A549 (cell line): ENCODE measurements around the gene GBA2. TPM values are rescaled to one million over a fixed set of nuclear protein-coding genes. Genes with fewer than 3 reads are reported as not detected.

Source experiments
- ATAC-seq, 2 experiments: fragments of 200-7000 bp in 1 of 2; fragments of >200 bp in 1 of 2; cut with Nextera tagmentation in 1 of 2; cut with Tn5 transposase in 1 of 2; 3 replicates each; pipeline versions ENCODE4 v1.8.0 to v1.9.1; 2018 to 2020; ENCODE audit warnings: mild to moderate bottlenecking in 1 of 2, moderate library complexity in 1 of 2
- CTCF ChIA-PET: fragments of 300-600 bp; sonication (Branson Sonifier 250); formaldehyde crosslinking; extraction: SDS; loops from one replicate; lab custom pipeline; 2021; ENCODE audit warnings: antibody characterized with exemption, inconsistent platforms; lab: Yijun Ruan, JAX
- POLR2A ChIA-PET: fragments of 350-600 bp; formaldehyde crosslinking; extraction: SDS; loops from one replicate; lab custom pipeline; 2021; ENCODE audit warnings: antibody characterized with exemption, inconsistent platforms; lab: Yijun Ruan, JAX
- DNase-seq, 2 experiments: peaks; one replicate each; pipeline versions ENCODE4 v3.0.0 to v3.0.0-alpha.2; 2011 to 2016; ENCODE audit warnings: low read depth in 1 of 2, low spot score in 1 of 2
- FAIRE-seq: peaks from 2 replicates; lab custom pipeline; 2011; peaks lifted over from hg19 to GRCh38; lab: Jason Lieb, UNC
- H3K27ac ChIP-seq, 2 experiments: fragments of >200 bp; sonication (Bioruptor Twin); formaldehyde crosslinking; 3 replicates each; pipeline ENCODE4 v1.5.1; 2016 to 2017
- H3K4me1 ChIP-seq: fragments of >200 bp; sonication (Bioruptor Twin); formaldehyde crosslinking; 3 replicates; pipeline ENCODE4 v1.6.1; 2016
- H3K4me2 ChIP-seq: fragments of >200 bp; sonication (Bioruptor Twin); formaldehyde crosslinking; 3 replicates; pipeline ENCODE4 v1.6.1; 2016
- H3K4me3 ChIP-seq: fragments of >200 bp; sonication (Bioruptor Twin); formaldehyde crosslinking; 3 replicates; pipeline ENCODE4 v1.5.1; 2016
- H3K9me3 ChIP-seq: fragments of >200 bp; sonication (Bioruptor Twin); formaldehyde crosslinking; 3 replicates; pipeline ENCODE4 v1.6.1; 2016
- CHD2 ChIP-seq: fragments of 150-350 bp; IDR thresholded peaks from 2 replicates; pipeline ENCODE4 v1.6.1; 2014; ENCODE audit warnings: low read length; ENCODE audit not compliant: partially characterized antibody
- EHF ChIP-seq: fragments of 250-450 bp; sonication (Bioruptor Pico); IDR thresholded peaks from 2 replicates; pipeline ENCODE4 v1.5.0; 2020; ENCODE audit warnings: mild to moderate bottlenecking
- EHMT2 ChIP-seq: fragments of 200-600 bp; sonication (generic); IDR thresholded peaks from 2 replicates; pipeline ENCODE4 v1.6.1; 2016; ENCODE audit warnings: antibody characterized with exemption, low read depth, mild to moderate bottlenecking, moderate library complexity
- HDAC2 ChIP-seq: fragments of 200-600 bp; sonication (generic); IDR thresholded peaks from 2 replicates; pipeline ENCODE4 v1.6.1; 2016
- HEYL ChIP-seq: fragments of 250-450 bp; sonication (Bioruptor Pico); IDR thresholded peaks from 2 replicates; pipeline ENCODE4 v1.8.0; 2021; ENCODE audit warnings: mild to moderate bottlenecking, moderate library complexity
- HOXB13 ChIP-seq: fragments of 250-450 bp; sonication (Bioruptor Pico); IDR thresholded peaks from 2 replicates; pipeline ENCODE4 v1.5.0; 2020; ENCODE audit warnings: low read depth, mild to moderate bottlenecking, moderate library complexity
- JUNB ChIP-seq: fragments of >200 bp; sonication (Bioruptor Twin); formaldehyde crosslinking; IDR thresholded peaks from 2 replicates; pipeline ENCODE4 v1.6.1; 2016
- MAFK ChIP-seq: fragments of 450-650 bp; IDR thresholded peaks from 2 replicates; pipeline ENCODE4 v1.6.1; 2014; ENCODE audit not compliant: partially characterized antibody
- MAZ ChIP-seq: fragments of 150-350 bp; IDR thresholded peaks from 2 replicates; pipeline ENCODE4 v1.6.1; 2014; ENCODE audit warnings: antibody characterized with exemption, low read depth, low read length, borderline replicate concordance
- MYC ChIP-seq: IDR thresholded peaks from 2 replicates; pipeline ENCODE4 v1.6.1; 2012; ENCODE audit warnings: mild to moderate bottlenecking, inconsistent platforms, low read length, improper control_type of control experiment, borderline replicate concordance
- NFE2L2 ChIP-seq: fragments of 150-350 bp; conservative IDR thresholded peaks from 2 replicates; pipeline ENCODE4 v1.6.1; 2014; ENCODE audit warnings: low read length
- RARB ChIP-seq: fragments of 250-450 bp; sonication (Bioruptor Pico); IDR thresholded peaks from 2 replicates; pipeline ENCODE4 v1.8.0; 2021; ENCODE audit warnings: mild to moderate bottlenecking, moderate library complexity
- RFX5 ChIP-seq: fragments of 450-650 bp; IDR thresholded peaks from 2 replicates; pipeline ENCODE4 v1.7.1; 2014; ENCODE audit warnings: antibody characterized with exemption, mild to moderate bottlenecking, moderate library complexity
- TFCP2L1 ChIP-seq: fragments of 250-450 bp; sonication (Bioruptor Pico); IDR thresholded peaks from 2 replicates; pipeline ENCODE4 v1.5.0; 2021; ENCODE audit warnings: mild to moderate bottlenecking
- ZFP36 ChIP-seq: fragments of 450-650 bp; IDR thresholded peaks from 2 replicates; pipeline ENCODE4 v1.6.1; 2014; ENCODE audit warnings: borderline replicate concordance; ENCODE audit not compliant: partially characterized antibody
- ZNF302 ChIP-seq: fragments of 250-450 bp; sonication (Bioruptor Pico); IDR thresholded peaks from 2 replicates; pipeline ENCODE4 v1.9.0; 2021; ENCODE audit warnings: inconsistent platforms, mild to moderate bottlenecking, moderate library complexity
- WGBS: methylation state at CpG from one replicate; pipeline ENCODE4 v1.1.6; 2017; ENCODE audit errors: missing lambda C conversion rate; 5-methylcytosine and 5-hydroxymethylcytosine counted together
- polyA plus RNA-seq, 4 experiments: library from polyadenylated mRNA; depleted of rRNA in 3 of 4; stranded (reverse); fragments of >200 nt; fragmentation: RNase III in 1 of 4; extraction: RNeasy Plus Mini Kit Qiagen cat#74134 plus additional on column Dnase treatment in 1 of 4; gene quantifications; 2 replicates in 3 of 4; 3 replicates in 1 of 4; pipeline ENCODE4 v1.2.3, GENCODE V29; 2011 to 2017
- TF ChIP-seq, protein P1 (sequence below): fragments of 250-450 bp; sonication (Bioruptor Pico); IDR thresholded peaks from 2 replicates; pipeline ENCODE4 v1.5.0; 2021; ENCODE audit warnings: mild to moderate bottlenecking, moderate library complexity, borderline replicate concordance
- TF ChIP-seq, protein P2 (sequence below): fragments of 250-450 bp; sonication (Bioruptor Pico); IDR thresholded peaks from 2 replicates; pipeline ENCODE4 v1.5.0; 2020; ENCODE audit warnings: low read depth, mild to moderate bottlenecking, moderate library complexity
- TF ChIP-seq, protein P3 (sequence below): fragments of >200 bp; sonication (Bioruptor Twin); formaldehyde crosslinking; IDR thresholded peaks from 3 replicates; pipeline ENCODE4 v1.6.1; 2016
- TF ChIP-seq, protein P4 (sequence below): IDR thresholded peaks from 2 replicates; pipeline ENCODE4 v1.6.1; 2012; ENCODE audit warnings: low read depth, borderline replicate concordance
- TF ChIP-seq, protein P5 (sequence below): fragments of 450-650 bp; IDR thresholded peaks from 2 replicates; pipeline ENCODE4 v1.6.1; 2014; ENCODE audit warnings: antibody characterized with exemption

Gene GBA2
- polyA plus RNA-seq, 2 of the 4 experiments (the other 2 are of a cell fraction) = 38.9 to 40.0 TPM

DNA sequence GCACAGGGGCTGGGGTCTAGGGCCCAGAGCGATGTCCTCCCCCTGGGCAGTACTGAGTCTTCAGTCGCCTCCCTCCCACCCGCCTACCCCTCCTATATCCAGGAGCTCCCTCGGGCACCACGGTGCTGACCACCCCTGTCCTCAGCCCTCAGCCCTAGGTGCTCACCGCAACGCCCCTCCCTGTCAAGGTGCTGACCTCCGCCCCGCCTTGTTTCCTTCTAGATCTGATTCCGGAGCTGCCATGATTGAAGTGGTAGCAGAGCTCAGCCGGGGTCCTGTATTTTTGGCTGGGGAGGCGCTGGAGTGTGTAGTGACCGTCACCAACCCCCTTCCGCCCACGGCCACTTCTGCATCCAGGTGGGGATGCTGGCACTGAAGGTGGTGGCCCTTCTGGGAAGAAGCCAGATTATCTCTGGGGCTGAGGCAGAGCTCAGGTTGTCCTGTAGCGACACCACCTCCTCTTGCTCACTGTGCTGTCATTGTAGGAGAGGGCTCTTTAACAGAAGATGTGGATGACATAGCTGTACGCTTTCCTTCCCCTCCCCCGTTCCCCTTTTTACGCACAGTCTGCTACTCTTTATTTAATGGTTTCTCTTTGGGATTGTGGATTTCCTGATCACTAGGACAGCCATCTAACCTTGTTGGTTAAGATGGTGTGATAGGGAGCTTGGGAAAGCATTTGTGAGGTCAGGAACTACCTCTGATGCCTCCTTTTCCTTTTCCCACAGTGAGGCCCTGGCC is 657 bp upstream of the GBA2 start:
- FAIRE-seq = no peak
- WGBS = 18% methylated on average over 18 of the region's 19 CpGs

DNA sequence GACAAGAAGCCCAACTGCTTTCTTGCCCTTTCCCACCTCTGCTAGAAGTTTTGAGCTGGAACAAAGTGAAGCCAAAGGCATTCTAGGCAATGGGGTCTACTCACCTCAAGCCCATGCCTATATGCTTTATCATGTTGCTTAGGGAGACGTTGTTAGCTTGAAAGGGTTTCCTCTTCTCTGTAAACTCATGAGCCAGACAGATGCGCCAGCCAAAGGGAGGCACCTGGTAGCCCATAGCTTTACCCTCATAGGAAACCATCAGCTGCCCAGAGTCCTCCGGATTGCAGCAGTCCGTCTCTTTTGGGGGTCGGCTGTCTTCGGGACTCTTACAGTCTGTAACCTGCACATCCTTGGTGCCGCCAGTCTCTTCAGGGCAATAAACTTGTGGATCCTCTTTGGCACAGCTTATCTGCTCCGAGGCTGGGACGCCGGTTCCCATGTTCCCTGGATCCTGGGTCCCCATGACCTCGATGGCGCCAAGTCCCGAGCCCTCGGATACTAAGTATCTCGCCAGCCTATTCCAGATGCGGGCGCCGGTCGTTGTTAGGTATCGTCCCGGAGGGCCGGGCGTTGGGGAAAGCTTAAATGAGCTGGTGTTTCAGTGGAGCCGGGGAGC is 678 bp downstream of the GBA2 start:
- Histone ChIP-seq H3K4me3 (peak overlapping the region; percentile 69), H3K27ac (peak overlapping the region; percentile 84 to 99), H3K9me3 (no peaks in the 10 kb centered on the region), H3K4me1 (peaks cover 30% of the 10 kb centered on the region), H3K4me2 (peak overlapping the region; percentile 94)
- FAIRE-seq (no peak), DNase-seq (no peak), ATAC-seq (peak; percentile 1 to 4; a peak in 3 of 6 replicates)
- CTCF ChIA-PET = interaction anchor here (0.8 to 13.6 kb wide), 11 partner anchors 7 to 137 kb away, joined by 3 to 116 read pairs (median 10); partner anchors contain the start of genes CREB3, MSMP and TLN1
- TF ChIP-seq ZNF302 (CRISPR knock-in tag) (no peak), RFX5 (no peak), TFCP2L1 (0 out of 2 replicates have a peak, but pooled peaks have one; percentile 25)
- 3% methylated on average over 23 of the region's 24 CpGs for WGBS
- POLR2A ChIA-PET = interaction anchor here (0.6 to 4.8 kb wide), 13 partner anchors 8 to 669 kb away, joined by 3 to 41 read pairs (median 5); partner anchors contain the start of genes ARHGEF39, CCDC107, CREB3 and FANCG

More for the DNA sequence above, 657 bp upstream of the GBA2 start:
- H3K4me3 ChIP-seq = peak overlapping the region; percentile 69
- ATAC-seq (peak; percentile 57 to 68), DNase-seq (peak in 1 of 2 experiments; percentile 33)
- ChIA-PET POLR2A (interaction anchor here (0.6 to 4.8 kb wide), 6 partner anchors 11 to 146 kb away, joined by 3 to 41 read pairs (median 6); partner anchors contain the start of genes CCDC107, CREB3, RMRP and TLN1), CTCF (interaction anchor here (1.0 to 13.6 kb wide), 11 partner anchors 9 to 161 kb away, joined by 3 to 116 read pairs (median 7); partner anchors contain the start of genes CREB3 and TLN1)
- peaks cover 30% of the 10 kb centered on the region for H3K4me1 ChIP-seq
- peak overlapping the region; percentile 84 to 99 for H3K27ac ChIP-seq
- TF ChIP-seq EHF (CRISPR knock-in tag) (no peak), EHMT2 (no peak), HOXB13 (no peak)
- TF ChIP-seq, protein P1, sequence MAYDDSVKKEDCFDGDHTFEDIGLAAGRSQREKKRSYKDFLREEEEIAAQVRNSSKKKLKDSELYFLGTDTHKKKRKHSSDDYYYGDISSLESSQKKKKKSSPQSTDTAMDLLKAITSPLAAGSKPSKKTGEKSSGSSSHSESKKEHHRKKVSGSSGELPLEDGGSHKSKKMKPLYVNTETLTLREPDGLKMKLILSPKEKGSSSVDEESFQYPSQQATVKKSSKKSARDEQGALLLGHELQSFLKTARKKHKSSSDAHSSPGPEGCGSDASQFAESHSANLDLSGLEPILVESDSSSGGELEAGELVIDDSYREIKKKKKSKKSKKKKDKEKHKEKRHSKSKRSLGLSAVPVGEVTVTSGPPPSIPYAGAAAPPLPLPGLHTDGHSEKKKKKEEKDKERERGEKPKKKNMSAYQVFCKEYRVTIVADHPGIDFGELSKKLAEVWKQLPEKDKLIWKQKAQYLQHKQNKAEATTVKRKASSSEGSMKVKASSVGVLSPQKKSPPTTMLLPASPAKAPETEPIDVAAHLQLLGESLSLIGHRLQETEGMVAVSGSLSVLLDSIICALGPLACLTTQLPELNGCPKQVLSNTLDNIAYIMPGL (CRISPR knock-in tag) = no peak
- TF ChIP-seq, protein P2, sequence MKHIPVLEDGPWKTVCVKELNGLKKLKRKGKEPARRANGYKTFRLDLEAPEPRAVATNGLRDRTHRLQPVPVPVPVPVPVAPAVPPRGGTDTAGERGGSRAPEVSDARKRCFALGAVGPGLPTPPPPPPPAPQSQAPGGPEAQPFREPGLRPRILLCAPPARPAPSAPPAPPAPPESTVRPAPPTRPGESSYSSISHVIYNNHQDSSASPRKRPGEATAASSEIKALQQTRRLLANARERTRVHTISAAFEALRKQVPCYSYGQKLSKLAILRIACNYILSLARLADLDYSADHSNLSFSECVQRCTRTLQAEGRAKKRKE = no peak
- H3K4me2 ChIP-seq = peak overlapping the region; percentile 67
- H3K9me3 ChIP-seq = no peaks in the 10 kb centered on the region

DNA sequence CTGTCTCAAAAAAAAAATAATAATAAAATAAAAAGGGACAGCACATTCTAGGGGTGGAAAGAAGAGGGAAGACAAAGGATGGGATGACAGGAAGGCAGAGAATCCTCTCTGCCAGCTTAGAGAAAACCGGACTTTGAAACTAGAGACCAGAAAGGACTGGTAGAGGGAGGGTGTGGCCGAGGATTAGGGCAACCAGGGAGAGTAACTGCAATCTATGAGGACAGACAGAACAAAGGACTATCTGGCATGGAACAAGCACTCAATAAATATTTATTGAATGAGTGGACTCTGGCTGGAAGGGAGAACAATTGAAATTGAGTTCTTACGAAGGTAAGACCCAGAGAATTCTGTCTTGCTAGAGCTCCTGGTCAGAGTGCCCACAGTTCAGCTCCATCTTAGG is 2.4 kb downstream of the GBA2 start:
- peak overlapping the region in 1 of 2 experiments; percentile 11; a peak in 1 of 6 replicates for H3K27ac ChIP-seq
- FAIRE-seq = no peak
- ChIA-PET POLR2A (interaction anchor here (0.6 to 4.8 kb wide), 2 partner anchors 15 to 16 kb away, joined by 4 to 41 read pairs; partner anchors contain the start of genes CREB3 and TLN1), CTCF (interaction anchor here (1.8 to 13.6 kb wide), 5 partner anchors 9 to 68 kb away, joined by 4 to 116 read pairs (median 67); partner anchors contain the start of genes CREB3, HINT2, MSMP and TLN1)
- ATAC-seq = no peak
- no peak for TF ChIP-seq EHMT2
- TF ChIP-seq MAFK = no peak
- TF ChIP-seq NFE2L2 = no peak
- TF ChIP-seq RARB (CRISPR knock-in tag) = no peak
- no peak for TF ChIP-seq HDAC2
- no peak for TF ChIP-seq EHF (CRISPR knock-in tag)
- no peak for TF ChIP-seq ZFP36
- TF ChIP-seq HEYL = no peak
- TF ChIP-seq MAZ = no peak
- TF ChIP-seq, protein P3, sequence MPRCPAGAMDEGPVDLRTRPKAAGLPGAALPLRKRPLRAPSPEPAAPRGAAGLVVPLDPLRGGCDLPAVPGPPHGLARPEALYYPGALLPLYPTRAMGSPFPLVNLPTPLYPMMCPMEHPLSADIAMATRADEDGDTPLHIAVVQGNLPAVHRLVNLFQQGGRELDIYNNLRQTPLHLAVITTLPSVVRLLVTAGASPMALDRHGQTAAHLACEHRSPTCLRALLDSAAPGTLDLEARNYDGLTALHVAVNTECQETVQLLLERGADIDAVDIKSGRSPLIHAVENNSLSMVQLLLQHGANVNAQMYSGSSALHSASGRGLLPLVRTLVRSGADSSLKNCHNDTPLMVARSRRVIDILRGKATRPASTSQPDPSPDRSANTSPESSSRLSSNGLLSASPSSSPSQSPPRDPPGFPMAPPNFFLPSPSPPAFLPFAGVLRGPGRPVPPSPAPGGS = no peak
- TF ChIP-seq MYC = no peak
- TF ChIP-seq, protein P4, sequence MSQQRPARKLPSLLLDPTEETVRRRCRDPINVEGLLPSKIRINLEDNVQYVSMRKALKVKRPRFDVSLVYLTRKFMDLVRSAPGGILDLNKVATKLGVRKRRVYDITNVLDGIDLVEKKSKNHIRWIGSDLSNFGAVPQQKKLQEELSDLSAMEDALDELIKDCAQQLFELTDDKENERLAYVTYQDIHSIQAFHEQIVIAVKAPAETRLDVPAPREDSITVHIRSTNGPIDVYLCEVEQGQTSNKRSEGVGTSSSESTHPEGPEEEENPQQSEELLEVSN = no peak
- no peak for TF ChIP-seq ZNF302 (CRISPR knock-in tag)
- TF ChIP-seq JUNB = no peak
- TF ChIP-seq, protein P5, sequence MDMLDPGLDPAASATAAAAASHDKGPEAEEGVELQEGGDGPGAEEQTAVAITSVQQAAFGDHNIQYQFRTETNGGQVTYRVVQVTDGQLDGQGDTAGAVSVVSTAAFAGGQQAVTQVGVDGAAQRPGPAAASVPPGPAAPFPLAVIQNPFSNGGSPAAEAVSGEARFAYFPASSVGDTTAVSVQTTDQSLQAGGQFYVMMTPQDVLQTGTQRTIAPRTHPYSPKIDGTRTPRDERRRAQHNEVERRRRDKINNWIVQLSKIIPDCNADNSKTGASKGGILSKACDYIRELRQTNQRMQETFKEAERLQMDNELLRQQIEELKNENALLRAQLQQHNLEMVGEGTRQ = no peak
- no peak for TF ChIP-seq CHD2
- TF ChIP-seq, protein P1 (CRISPR knock-in tag) = no peak
- peaks cover 30% of the 10 kb centered on the region for H3K4me1 ChIP-seq
- H3K4me2 ChIP-seq = peak overlapping the region; percentile 94
- no peak for DNase-seq
- WGBS = 24% methylated on average over 3 of the region's 3 CpGs
- no peaks in the 10 kb centered on the region for H3K9me3 ChIP-seq
- peak overlapping the region; percentile 69 for H3K4me3 ChIP-seq
